GM23248 (cell line): ENCODE measurements around the gene SEZ6L.

Source experiments
- EZH2 ChIP-seq: fragments of 200-600 bp; sonication (generic); IDR thresholded peaks from 2 replicates; pipeline ENCODE4 v1.6.1; 2018; ENCODE audit warnings: antibody characterized with exemption, mild to moderate bottlenecking; ENCODE audit not compliant: insufficient read depth, poor library complexity, severe bottlenecking
- EZH2phosphoT487 ChIP-seq: fragments of 200-600 bp; sonication (generic); IDR thresholded peaks from 2 replicates; pipeline ENCODE4 v1.6.1; 2018; ENCODE audit warnings: antibody characterized with exemption, moderate library complexity, mild to moderate bottlenecking, low read depth; ENCODE audit not compliant: insufficient read depth

DNA sequence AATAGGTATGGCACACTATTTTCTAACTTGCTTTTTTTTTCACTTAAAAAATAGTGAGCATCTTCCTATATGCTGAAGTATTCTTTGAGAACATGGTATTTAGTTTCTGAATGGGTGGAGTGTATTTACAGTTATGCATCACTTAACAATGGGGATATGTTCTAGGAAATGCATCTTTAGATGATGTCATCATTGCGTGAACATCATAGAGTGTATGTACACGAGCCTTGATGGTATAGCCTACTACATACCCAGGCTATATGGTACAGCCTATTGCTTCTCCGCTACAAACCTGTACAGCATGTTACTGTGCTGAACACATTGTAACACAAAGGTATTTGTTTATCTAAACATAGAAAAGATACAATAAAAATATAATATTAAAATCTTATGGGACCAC lies 135.5 kb downstream of the SEZ6L start:
- TF ChIP-seq EZH2: no peak
- no peak for TF ChIP-seq EZH2phosphoT487
